Dendritic cell treated with granulocyte-macrophage colony-stimulating factor and Interleukin-4, amounts not matched to agents 40 ng/mL and 50 ng/mL, for 4 days (primary cell): Measurements from ENCODE around the gene CABLES2.

Source experiments
- H3K27ac Mint-ChIP-seq: one replicate; pipeline ENCODE4 v1.8.0; 2022; ENCODE audit warnings: mild to moderate bottlenecking, mixed read lengths
- H3K27me3 Mint-ChIP-seq: one replicate; pipeline ENCODE4 v1.8.0; 2022; ENCODE audit warnings: mild to moderate bottlenecking, mixed read lengths
- H3K36me3 Mint-ChIP-seq: one replicate; pipeline ENCODE4 v1.8.0; 2022; ENCODE audit warnings: low read depth, mixed read lengths
- H3K4me1 Mint-ChIP-seq: one replicate; pipeline ENCODE4 v1.8.0; 2022; ENCODE audit warnings: low read depth, mixed read lengths
- H3K4me3 Mint-ChIP-seq: one replicate; pipeline ENCODE4 v1.8.0; 2022; ENCODE audit warnings: mild to moderate bottlenecking, moderate library complexity, mixed read lengths
- H3K9me3 Mint-ChIP-seq: one replicate; pipeline ENCODE4 v1.8.0; 2022; ENCODE audit warnings: mixed read lengths
- intact Hi-C: fragments of 100-400 bp; cut with micrococcal nuclease; formaldehyde crosslinking; loops from one replicate; pipeline ENCODE4 v1.15.0; 2022

The CABLES2 gene

GRCh38 chr20:62417981-62418708 lies 11.1 kb upstream of the CABLES2 start:
- no peaks in the 10 kb centered on the region for H3K36me3 Mint-ChIP-seq
- peaks cover 4% of the 10 kb centered on the region for H3K27me3 Mint-ChIP-seq
- H3K9me3 Mint-ChIP-seq, result no peaks in the 10 kb centered on the region
- H3K27ac Mint-ChIP-seq, result no peak overlapping the region
- no peak overlapping the region for H3K4me3 Mint-ChIP-seq
- intact Hi-C loops, result no loop called here
- H3K4me1 Mint-ChIP-seq, result no peaks in the 10 kb centered on the region

- intact Hi-C loops, result no loop called here
- Mint-ChIP-seq H3K27me3 (no peaks in the 10 kb centered on the region), H3K4me3 (no peak overlapping the region)
Measured at GRCh38 chr20:62416651-62417637, 9.9 kb upstream of the CABLES2 start.

GRCh38 chr20:62415354-62416111 lies 8.4 kb upstream of the CABLES2 start:
- Mint-ChIP-seq H3K27me3 (peaks cover 4% of the 10 kb centered on the region), H3K36me3 (no peaks in the 10 kb centered on the region), H3K9me3 (no peaks in the 10 kb centered on the region), H3K4me1 (peaks cover 2% of the 10 kb centered on the region), H3K4me3 (no peak overlapping the region), H3K27ac (no peak overlapping the region)
- intact Hi-C loops, result no loop called here

More at GRCh38 chr20:62416651-62417637, 9.9 kb upstream of the CABLES2 start:
- Mint-ChIP-seq H3K36me3 (no peaks in the 10 kb centered on the region), H3K4me1 (no peaks in the 10 kb centered on the region), H3K9me3 (no peaks in the 10 kb centered on the region), H3K27ac (no peak overlapping the region)

GRCh38 chr20:62413896-62414481 lies 6.9 kb upstream of the CABLES2 start:
- Mint-ChIP-seq H3K9me3 (no peaks in the 10 kb centered on the region), H3K27ac (no peak overlapping the region), H3K4me3 (no peak overlapping the region), H3K4me1 (peaks cover 15% of the 10 kb centered on the region), H3K36me3 (no peaks in the 10 kb centered on the region), H3K27me3 (peaks cover 14% of the 10 kb centered on the region)
- intact Hi-C loops, result no loop called here

GRCh38 chr20:62413025-62413570 lies 6.0 kb upstream of the CABLES2 start:
- intact Hi-C loops, result no loop called here
- H3K4me3 Mint-ChIP-seq, result no peak overlapping the region
- peaks cover 18% of the 10 kb centered on the region for H3K27me3 Mint-ChIP-seq
- peaks cover 15% of the 10 kb centered on the region for H3K4me1 Mint-ChIP-seq
- no peak overlapping the region for H3K27ac Mint-ChIP-seq
- H3K36me3 Mint-ChIP-seq, result no peaks in the 10 kb centered on the region
- no peaks in the 10 kb centered on the region for H3K9me3 Mint-ChIP-seq

GRCh38 chr20:62412194-62413024 lies 5.3 kb upstream of the CABLES2 start:
- H3K9me3 Mint-ChIP-seq, result no peaks in the 10 kb centered on the region
- intact Hi-C loops, result no loop called here
- H3K27me3 Mint-ChIP-seq, result peaks cover 18% of the 10 kb centered on the region
- H3K4me1 Mint-ChIP-seq, result peaks cover 15% of the 10 kb centered on the region
- H3K27ac Mint-ChIP-seq, result no peak overlapping the region
- H3K36me3 Mint-ChIP-seq, result no peaks in the 10 kb centered on the region
- no peak overlapping the region for H3K4me3 Mint-ChIP-seq

GRCh38 chr20:62411479-62412193 lies 4.6 kb upstream of the CABLES2 start:
- peaks cover 15% of the 10 kb centered on the region for H3K4me1 Mint-ChIP-seq
- no peaks in the 10 kb centered on the region for H3K9me3 Mint-ChIP-seq
- intact Hi-C loops, result no loop called here
- no peak overlapping the region for H3K27ac Mint-ChIP-seq
- no peaks in the 10 kb centered on the region for H3K36me3 Mint-ChIP-seq
- H3K27me3 Mint-ChIP-seq, result peaks cover 18% of the 10 kb centered on the region
- H3K4me3 Mint-ChIP-seq, result no peak overlapping the region

GRCh38 chr20:62410746-62411478 lies 3.8 kb upstream of the CABLES2 start:
- Mint-ChIP-seq H3K4me3 (no peak overlapping the region), H3K36me3 (no peaks in the 10 kb centered on the region), H3K4me1 (peaks cover 21% of the 10 kb centered on the region), H3K27me3 (peaks cover 18% of the 10 kb centered on the region), H3K27ac (no peak overlapping the region), H3K9me3 (no peaks in the 10 kb centered on the region)
- intact Hi-C loops, result no loop called here

GRCh38 chr20:62409931-62410745 lies 3.1 kb upstream of the CABLES2 start:
- H3K36me3 Mint-ChIP-seq, result no peaks in the 10 kb centered on the region
- intact Hi-C loops, result no loop called here
- no peaks in the 10 kb centered on the region for H3K9me3 Mint-ChIP-seq
- no peak overlapping the region for H3K4me3 Mint-ChIP-seq
- H3K27ac Mint-ChIP-seq, result no peak overlapping the region
- H3K27me3 Mint-ChIP-seq, result peaks cover 18% of the 10 kb centered on the region
- H3K4me1 Mint-ChIP-seq, result peaks cover 29% of the 10 kb centered on the region

GRCh38 chr20:62409086-62409853 lies 2.2 kb upstream of the CABLES2 start:
- H3K4me3 Mint-ChIP-seq, result no peak overlapping the region
- peaks cover 33% of the 10 kb centered on the region for H3K4me1 Mint-ChIP-seq
- no peaks in the 10 kb centered on the region for H3K36me3 Mint-ChIP-seq
- H3K27me3 Mint-ChIP-seq, result peaks cover 18% of the 10 kb centered on the region
- no peak overlapping the region for H3K27ac Mint-ChIP-seq
- intact Hi-C loops, result no loop called here
- no peaks in the 10 kb centered on the region for H3K9me3 Mint-ChIP-seq

GRCh38 chr20:62408640-62409039 lies 1.6 kb upstream of the CABLES2 start:
- Mint-ChIP-seq H3K27ac (no peak overlapping the region), H3K9me3 (no peaks in the 10 kb centered on the region), H3K27me3 (peaks cover 18% of the 10 kb centered on the region), H3K4me3 (no peak overlapping the region), H3K4me1 (peaks cover 37% of the 10 kb centered on the region), H3K36me3 (no peaks in the 10 kb centered on the region)
- intact Hi-C loops, result no loop called here
